ENCODE results near the gene SUCO.

Gene SUCO

GRCh38 chr1:172602706-172603105 lies 69.8 kb downstream of the SUCO start:
- Histone ChIP-seq H3K27me3 (ENCODE audit: insufficient read depth, low read depth, severe bottlenecking) (no peaks in the 10 kb centered on the region), H3K9me3 (ENCODE audit: severe bottlenecking) (no peaks in the 10 kb centered on the region), H3K36me3 (peaks cover 23% of the 10 kb centered on the region), H3K27ac (no peak overlapping the region), H3K4me3 (ENCODE audit: low read depth, low read length) (no peak overlapping the region)
- TF ChIP-seq CTCF (IDR thresholded peaks at IDR 0.05; ENCODE audit: low read depth, low read length): no peak
- DNase-seq: no peak

GRCh38 chr1:172603816-172604215 lies 70.9 kb downstream of the SUCO start:
- peaks cover 12% of the 10 kb centered on the region for H3K36me3 ChIP-seq
- H3K4me3 ChIP-seq (ENCODE audit: low read depth, low read length): no peak overlapping the region
- TF ChIP-seq CTCF (IDR thresholded peaks at IDR 0.05; ENCODE audit: low read depth, low read length): no peak
- no peak overlapping the region for H3K27ac ChIP-seq
- no peak for DNase-seq
- no peaks in the 10 kb centered on the region for H3K27me3 ChIP-seq (ENCODE audit: insufficient read depth, low read depth, severe bottlenecking)
- no peaks in the 10 kb centered on the region for H3K9me3 ChIP-seq (ENCODE audit: severe bottlenecking)

GRCh38 chr1:172605641-172606040 lies 72.7 kb downstream of the SUCO start:
- H3K27me3 ChIP-seq (ENCODE audit: insufficient read depth, low read depth, severe bottlenecking): no peaks in the 10 kb centered on the region
- no peak overlapping the region for H3K4me3 ChIP-seq (ENCODE audit: low read depth, low read length)
- peaks cover 11% of the 10 kb centered on the region for H3K36me3 ChIP-seq
- no peak for TF ChIP-seq CTCF (IDR thresholded peaks at IDR 0.05; ENCODE audit: low read depth, low read length)
- no peak overlapping the region for H3K27ac ChIP-seq
- no peak for DNase-seq
- no peaks in the 10 kb centered on the region for H3K9me3 ChIP-seq (ENCODE audit: severe bottlenecking)

- H3K36me3 ChIP-seq: peaks cover 15% of the 10 kb centered on the region
- no peak overlapping the region for H3K4me3 ChIP-seq (ENCODE audit: low read depth, low read length)
- no peaks in the 10 kb centered on the region for H3K27me3 ChIP-seq (ENCODE audit: insufficient read depth, low read depth, severe bottlenecking)
- DNase-seq: no peak
- no peak for TF ChIP-seq CTCF (IDR thresholded peaks at IDR 0.05; ENCODE audit: low read depth, low read length)
- H3K9me3 ChIP-seq (ENCODE audit: severe bottlenecking): no peaks in the 10 kb centered on the region
- H3K27ac ChIP-seq: no peak overlapping the region
Measured at GRCh38 chr1:172607145-172607544, 74.2 kb downstream of the SUCO start.

- peaks cover 15% of the 10 kb centered on the region for H3K36me3 ChIP-seq
- no peak overlapping the region for H3K4me3 ChIP-seq (ENCODE audit: low read depth, low read length)
- no peak for DNase-seq
- no peaks in the 10 kb centered on the region for H3K9me3 ChIP-seq (ENCODE audit: severe bottlenecking)
- TF ChIP-seq CTCF (IDR thresholded peaks at IDR 0.05; ENCODE audit: low read depth, low read length): no peak
- no peaks in the 10 kb centered on the region for H3K27me3 ChIP-seq (ENCODE audit: insufficient read depth, low read depth, severe bottlenecking)
- no peak overlapping the region for H3K27ac ChIP-seq
Measured at GRCh38 chr1:172608098-172608601, 75.2 kb downstream of the SUCO start.

- Histone ChIP-seq H3K27ac (no peak overlapping the region), H3K36me3 (peaks cover 15% of the 10 kb centered on the region), H3K4me3 (ENCODE audit: low read depth, low read length) (no peak overlapping the region), H3K9me3 (ENCODE audit: severe bottlenecking) (no peaks in the 10 kb centered on the region), H3K27me3 (ENCODE audit: insufficient read depth, low read depth, severe bottlenecking) (no peaks in the 10 kb centered on the region)
- 0 out of 2 replicates have a peak, but pooled peaks have one; percentile 13 for TF ChIP-seq CTCF (IDR thresholded peaks at IDR 0.05; ENCODE audit: low read depth, low read length)
- no peak for DNase-seq
Measured at GRCh38 chr1:172609528-172609927, 76.6 kb downstream of the SUCO start.

Data from WERI-Rb-1 (cell line).